GM12878 (cell line): Measurements from ENCODE around the gene GRM5. TPM values are rescaled to one million over a fixed set of nuclear protein-coding genes. Genes with fewer than 3 reads are reported as not detected.
"Not testable (repeated sequence)": the region's sequence is repeated elsewhere in the genome, so short reads cannot be mapped to it uniquely, and the experiment has no call there.

Source experiments
- ATAC-seq: fragments of 200-7000 bp; cut with Tn5 transposase; 3 replicates; pipeline ENCODE4 v1.9.1; 2020; ENCODE audit warnings: mild to moderate bottlenecking, moderate library complexity
- BruUV-seq: library from RNA; stranded (reverse); fragments of 400-500 nt; replicated peaks from 2 replicates; lab custom pipeline; 2021; lab: Mats Ljungman, UMichigan
- CTCF ChIA-PET: fragments of 300-600 bp; sonication (Branson Sonifier 250); formaldehyde crosslinking; extraction: SDS; loops from one replicate; lab custom pipeline; 2021; ENCODE audit warnings: inconsistent platforms; lab: Yijun Ruan, JAX
- POLR2A ChIA-PET: fragments of 350-600 bp; formaldehyde crosslinking; extraction: SDS; loops from one replicate; lab custom pipeline; 2021; ENCODE audit warnings: inconsistent platforms; lab: Charles Lee
- RAD21 ChIA-PET: fragments of 300-600 bp; sonication (Branson Sonifier 250); formaldehyde crosslinking; loops from one replicate; lab custom pipeline; 2023; ENCODE audit warnings: antibody characterized with exemption; ENCODE audit not compliant: unreplicated experiment; lab: Charles Lee
- SMC1A ChIA-PET: fragments of 300-600 bp; sonication (Branson Sonifier 250); formaldehyde crosslinking; loops from one replicate; lab custom pipeline; 2023; ENCODE audit not compliant: unreplicated experiment, uncharacterized antibody; lab: Charles Lee
- DNase-seq: peaks from one replicate; pipeline ENCODE4 v3.0.0-alpha.2; 2011; ENCODE audit warnings: low read depth, low spot score
- FAIRE-seq: peaks from 3 replicates; lab custom pipeline; 2011; peaks lifted over from hg19 to GRCh38; lab: Jason Lieb, UNC
- H2AFZ ChIP-seq: 2 replicates; pipeline ENCODE4 v1.6.0; 2011; ENCODE audit warnings: low read depth, low read length, control low read depth; ENCODE audit not compliant: control insufficient read depth
- H3K27ac ChIP-seq: 2 replicates; pipeline ENCODE4 v1.5.1; 2011; ENCODE audit warnings: control low read depth; ENCODE audit not compliant: control insufficient read depth, insufficient read depth
- H3K27me3 ChIP-seq, 2 experiments: replicated peaks in 1 of 2; 2 replicates each; pipeline versions ENCODE4 v1.6.0 to v1.6.1; 2011; ENCODE audit warnings: low read length in 1 of 2; ENCODE audit not compliant: control insufficient read depth in 2 of 2, insufficient read depth in 2 of 2
- H3K36me3 ChIP-seq, 2 experiments: 2 replicates each; pipeline ENCODE4 v1.5.1; 2011; ENCODE audit warnings: low read length in 1 of 2; ENCODE audit not compliant: control insufficient read depth in 2 of 2, insufficient read depth in 2 of 2
- H3K4me1 ChIP-seq: 2 replicates; pipeline ENCODE4 v1.6.1; 2011; ENCODE audit warnings: mild to moderate bottlenecking, low read length, moderate library complexity, mixed read lengths; ENCODE audit not compliant: control insufficient read depth, insufficient read depth
- H3K4me2 ChIP-seq: 2 replicates; pipeline ENCODE4 v1.6.0; 2011; ENCODE audit warnings: control low read depth; ENCODE audit not compliant: control insufficient read depth, insufficient read depth
- H3K4me3 ChIP-seq: fragments of 200-600 bp; sonication (generic); 2 replicates; pipeline ENCODE4 v1.5.1; 2016
- H3K79me2 ChIP-seq: 2 replicates; pipeline ENCODE4 v1.6.0; 2011; ENCODE audit warnings: low read length; ENCODE audit not compliant: control insufficient read depth, insufficient read depth
- H3K9ac ChIP-seq: 2 replicates; pipeline ENCODE4 v1.8.0; 2011; ENCODE audit warnings: low read length, control low read depth, mixed read lengths; ENCODE audit not compliant: control insufficient read depth, insufficient read depth
- H3K9me3 ChIP-seq: replicated peaks from 3 replicates; pipeline ENCODE4 v1.5.1; 2011; ENCODE audit warnings: mild to moderate bottlenecking, low read length; ENCODE audit not compliant: control insufficient read depth, insufficient read depth
- H4K20me1 ChIP-seq: 2 replicates; pipeline ENCODE4 v1.6.0; 2011; ENCODE audit not compliant: control insufficient read depth, insufficient read depth
- GABPA ChIP-seq: IDR thresholded peaks from 2 replicates; pipeline ENCODE4 v1.6.1; 2014; ENCODE audit warnings: antibody characterized with exemption, low read depth, mild to moderate bottlenecking, inconsistent platforms
- HDAC6 ChIP-seq: fragments of 200-600 bp; sonication (generic); IDR thresholded peaks from one replicate; pipeline ENCODE4 v1.8.0; 2017; ENCODE audit warnings: antibody characterized with exemption; ENCODE audit not compliant: unreplicated experiment
- IRF5 ChIP-seq: fragments of 450-650 bp; IDR thresholded peaks from 2 replicates; pipeline ENCODE4 v1.6.1; 2017; ENCODE audit warnings: borderline replicate concordance
- KDM1A ChIP-seq: fragments of 200-600 bp; sonication (generic); IDR thresholded peaks from 2 replicates; pipeline ENCODE4 v1.6.1; 2016; ENCODE audit warnings: borderline replicate concordance
- MTA3 ChIP-seq: IDR thresholded peaks from 2 replicates; pipeline ENCODE4 v1.6.1; 2012; ENCODE audit warnings: low read length, inconsistent platforms, borderline replicate concordance
- NFYB ChIP-seq: IDR thresholded peaks from 2 replicates; pipeline ENCODE4 v1.6.1; 2011; ENCODE audit warnings: low read depth, mild to moderate bottlenecking, low read length, improper control_type of control experiment, moderate library complexity; ENCODE audit not compliant: insufficient read depth
- NR2F1 ChIP-seq: fragments of 450-650 bp; conservative IDR thresholded peaks from 2 replicates; pipeline ENCODE4 v1.6.1; 2017; ENCODE audit warnings: mild to moderate bottlenecking
- RELA ChIP-seq: fragments of 450-650 bp; IDR thresholded peaks from 2 replicates; pipeline ENCODE4 v1.8.0; 2014; ENCODE audit warnings: borderline replicate concordance; ENCODE audit not compliant: partially characterized antibody
- SUZ12 ChIP-seq: fragments of 200-600 bp; sonication (generic); IDR thresholded peaks from one replicate; pipeline ENCODE4 v1.6.1; 2018; ENCODE audit warnings: antibody characterized with exemption, mild to moderate bottlenecking; ENCODE audit not compliant: unreplicated experiment
- TARDBP ChIP-seq: IDR thresholded peaks from 2 replicates; pipeline ENCODE4 v1.6.1; 2016; ENCODE audit warnings: borderline replicate concordance
- ZBTB40 ChIP-seq: fragments of 450-650 bp; IDR thresholded peaks from 2 replicates; pipeline ENCODE4 v1.6.1; 2016; ENCODE audit warnings: mild to moderate bottlenecking, moderate library complexity, borderline replicate concordance
- ZNF622 ChIP-seq: fragments of 450-650 bp; IDR thresholded peaks from 2 replicates; pipeline ENCODE4 v1.6.1; 2017; ENCODE audit warnings: mild to moderate bottlenecking, inconsistent platforms
- WGBS: methylation state at CpG from one replicate; pipeline ENCODE4 v1.1.6; 2016; ENCODE audit warnings: low lambda C conversion rate; ENCODE audit not compliant: insufficient replicate concordance, insufficient coverage; ENCODE audit errors: missing lambda C conversion rate; 5-methylcytosine and 5-hydroxymethylcytosine counted together
- in situ Hi-C: fragments of 300-500 bp; cut with MboI; formaldehyde crosslinking; loops from 9 replicates; pipeline ENCODE4 v1.14.3; 2018; ENCODE audit warnings: mixed read lengths
- intact Hi-C: fragments of 100-400 bp; cut with micrococcal nuclease; formaldehyde crosslinking; loops from one replicate; pipeline ENCODE4 v1.14.2; 2022; ENCODE audit not compliant: unreplicated experiment
- polyA plus RNA-seq, 11 experiments: library from polyadenylated mRNA; depleted of rRNA in 4 of 11; unstranded in 6 of 11; stranded (reverse) in 5 of 11; fragments of >200 nt; fragmentation: Nextera tagmentation in 4 of 11; fragmentation: Illumina TruSeq in 1 of 11; extraction: Ambion mirVana in 4 of 11; extraction: Trizol in 1 of 11; gene quantifications; 1 replicate in 1 of 11; 2 replicates in 10 of 11; pipeline versions ENCODE4 v1.2.1 to v1.2.3, GENCODE V29; 2011 to 2016; ENCODE audit warnings: inconsistent platforms in 2 of 11, missing spikeins in 2 of 11, low read depth in 1 of 11
- total RNA-seq, 4 experiments: library from RNA; depleted of rRNA in 3 of 4; stranded (reverse); fragments of >200 nt in 3 of 4; fragmentation: Illumina TruSeq in 1 of 4; extraction: Trizol in 1 of 4; gene quantifications; 2 replicates each; pipeline versions ENCODE4 v1.2.1 to v1.2.3, GENCODE V29; 2013 to 2021

Gene GRM5
- total and polyA plus RNA-seq, 10 of the 15 experiments (the other 5 are each of a cell fraction or from before 2014, with no cell fraction given) = not detected

- H3K9ac ChIP-seq = no peak overlapping the region
- no peaks in the 10 kb centered on the region for H4K20me1 ChIP-seq
- BruUV-seq = no TSS peak
- H3K4me3 ChIP-seq = no peak overlapping the region
- no peaks in the 10 kb centered on the region for H3K9me3 ChIP-seq
- ATAC-seq = no peak
- H3K27ac ChIP-seq = no peak overlapping the region
- no peaks in the 10 kb centered on the region for H3K36me3 ChIP-seq
- in situ Hi-C loops (no loop called here), intact Hi-C loops (no loop called here)
- H3K79me2 ChIP-seq = no peaks in the 10 kb centered on the region
- ChIA-PET RAD21 (no interaction called here), POLR2A (no interaction called here), CTCF (no interaction called here), SMC1A (no interaction called here)
- no peak for FAIRE-seq
- no peak for DNase-seq
- H2AFZ ChIP-seq = no peak overlapping the region
- no peak for TF ChIP-seq NFYB
- no peak for TF ChIP-seq GABPA
- no peak for TF ChIP-seq RELA
- TF ChIP-seq ZNF622 = no peak
- TF ChIP-seq MTA3 = no peak
- no peak for TF ChIP-seq TARDBP
- no peak for TF ChIP-seq ZBTB40
- TF ChIP-seq NR2F1 = no peak
- TF ChIP-seq IRF5 = no peak
- no peak for TF ChIP-seq SUZ12
- TF ChIP-seq KDM1A = no peak
- TF ChIP-seq HDAC6 = no peak
- H3K4me2 ChIP-seq = no peak overlapping the region
- H3K4me1 ChIP-seq = no peaks in the 10 kb centered on the region
- no peaks in the 10 kb centered on the region for H3K27me3 ChIP-seq
Measured at GRCh38 chr11:88972210-88972609, 93.6 kb downstream of the GRM5 start.

GRCh38 chr11:88961621-88962020 is 104.2 kb downstream of the GRM5 start:
- in situ Hi-C loops, H3K4me1 ChIP-seq, intact Hi-C loops, POLR2A ChIA-PET, H3K9ac ChIP-seq, DNase-seq, H3K4me3 ChIP-seq, BruUV-seq, FAIRE-seq, CTCF ChIA-PET, H4K20me1 ChIP-seq, ATAC-seq, H3K4me2 ChIP-seq, H3K79me2 ChIP-seq, H2AFZ ChIP-seq, H3K36me3 ChIP-seq, H3K9me3 ChIP-seq, H3K27me3 ChIP-seq, SMC1A ChIA-PET, H3K27ac ChIP-seq, RAD21 ChIA-PET: not testable (repeated sequence)
- WGBS = 0% methylated on average over 2 of the region's 2 CpGs
